IPS-15b (cell line): Measurements from ENCODE around the gene HEPN1.

Experiments
- H3K27me3 ChIP-seq: one replicate; pipeline ENCODE4 v1.6.1; 2013; ENCODE audit warnings: low read length; ENCODE audit not compliant: control insufficient read depth, insufficient read depth
- H3K36me3 ChIP-seq: one replicate; pipeline ENCODE4 v1.6.1; 2013; ENCODE audit warnings: low read length; ENCODE audit not compliant: control insufficient read depth, insufficient read depth
- H3K4me1 ChIP-seq: one replicate; pipeline ENCODE4 v1.6.1; 2013; ENCODE audit warnings: mild to moderate bottlenecking, low read length; ENCODE audit not compliant: control insufficient read depth, insufficient read depth
- H3K4me3 ChIP-seq: one replicate; pipeline ENCODE4 v1.5.1; 2013; ENCODE audit warnings: low read depth, low read length
- H3K9ac ChIP-seq: one replicate; pipeline ENCODE4 v1.6.1; 2013; ENCODE audit warnings: low read depth, mild to moderate bottlenecking, low read length
- H3K9me3 ChIP-seq: one replicate; pipeline ENCODE4 v1.6.1; 2013; ENCODE audit warnings: mild to moderate bottlenecking, low read length; ENCODE audit not compliant: control insufficient read depth, insufficient read depth

HEPN1 gene

GRCh38 chr11:124895471-124895971, 23.5 kb upstream of the HEPN1 start:
- no peaks in the 10 kb centered on the region for H3K36me3 ChIP-seq
- no peak overlapping the region for H3K4me3 ChIP-seq
- H3K4me1 ChIP-seq = peaks cover 4% of the 10 kb centered on the region
- peaks cover 5% of the 10 kb centered on the region for H3K27me3 ChIP-seq
- no peaks in the 10 kb centered on the region for H3K9me3 ChIP-seq
- no peak overlapping the region for H3K9ac ChIP-seq

- H3K36me3 ChIP-seq = no peaks in the 10 kb centered on the region
- H3K4me1 ChIP-seq = peaks cover 4% of the 10 kb centered on the region
- H3K9me3 ChIP-seq = no peaks in the 10 kb centered on the region
- H3K4me3 ChIP-seq = no peak overlapping the region
- H3K9ac ChIP-seq = no peak overlapping the region
- H3K27me3 ChIP-seq = peaks cover 9% of the 10 kb centered on the region
Measured at GRCh38 chr11:124896071-124896750, 22.8 kb upstream of the HEPN1 start.

GRCh38 chr11:124896821-124897391, 22.1 kb upstream of the HEPN1 start:
- Histone ChIP-seq H3K27me3 (peaks cover 9% of the 10 kb centered on the region), H3K36me3 (no peaks in the 10 kb centered on the region), H3K9ac (no peak overlapping the region), H3K4me1 (no peaks in the 10 kb centered on the region), H3K4me3 (no peak overlapping the region), H3K9me3 (no peaks in the 10 kb centered on the region)

- H3K27me3 ChIP-seq = peaks cover 6% of the 10 kb centered on the region
- no peak within 1 kb of the TSS for H3K9ac ChIP-seq
- H3K4me1 ChIP-seq = no peaks in the 10 kb centered on the region
- no peak within 1 kb of the TSS for H3K4me3 ChIP-seq
- H3K9me3 ChIP-seq = no peaks in the 10 kb centered on the region
- no peaks in the 10 kb centered on the region for H3K36me3 ChIP-seq
Measured at GRCh38 chr11:124897674-124898262, 21.3 kb upstream of the HEPN1 start, which contains the start of gene ROBO4. Gene ROBO4, minus strand, starts transcription at chr11:124897865. Its CDS starts 70 bp downstream, at chr11:124897795.

- H3K4me1 ChIP-seq = no peaks in the 10 kb centered on the region
- H3K9me3 ChIP-seq = no peaks in the 10 kb centered on the region
Measured at GRCh38 chr11:124898263-124898680, 20.8 kb upstream of the HEPN1 start.

GRCh38 chr11:124898711-124899110, 20.3 kb upstream of the HEPN1 start:
- Histone ChIP-seq H3K4me3 (no peak overlapping the region), H3K36me3 (no peaks in the 10 kb centered on the region), H3K9ac (no peak overlapping the region), H3K4me1 (no peaks in the 10 kb centered on the region), H3K9me3 (no peaks in the 10 kb centered on the region), H3K27me3 (peaks cover 6% of the 10 kb centered on the region)

More at GRCh38 chr11:124898263-124898680, 20.8 kb upstream of the HEPN1 start:
- Histone ChIP-seq H3K27me3 (peaks cover 6% of the 10 kb centered on the region), H3K4me3 (no peak overlapping the region), H3K36me3 (no peaks in the 10 kb centered on the region), H3K9ac (no peak overlapping the region)

- Histone ChIP-seq H3K4me3 (no peak overlapping the region), H3K36me3 (no peaks in the 10 kb centered on the region), H3K9me3 (no peaks in the 10 kb centered on the region), H3K27me3 (peaks cover 6% of the 10 kb centered on the region), H3K4me1 (no peaks in the 10 kb centered on the region), H3K9ac (no peak overlapping the region)
Measured at GRCh38 chr11:124899383-124900145, 19.5 kb upstream of the HEPN1 start.

- Histone ChIP-seq H3K9me3 (no peaks in the 10 kb centered on the region), H3K36me3 (no peaks in the 10 kb centered on the region), H3K4me1 (no peaks in the 10 kb centered on the region), H3K4me3 (no peak overlapping the region), H3K9ac (no peak overlapping the region), H3K27me3 (peaks cover 6% of the 10 kb centered on the region)
Measured at GRCh38 chr11:124900464-124900863, 18.6 kb upstream of the HEPN1 start.

- no peak overlapping the region for H3K9ac ChIP-seq
- no peaks in the 10 kb centered on the region for H3K4me1 ChIP-seq
- no peaks in the 10 kb centered on the region for H3K36me3 ChIP-seq
- no peak overlapping the region for H3K4me3 ChIP-seq
- no peaks in the 10 kb centered on the region for H3K9me3 ChIP-seq
- H3K27me3 ChIP-seq = peaks cover 6% of the 10 kb centered on the region
Measured at GRCh38 chr11:124902616-124903015, 16.4 kb upstream of the HEPN1 start.

GRCh38 chr11:124915541-124916369, 3.3 kb upstream of the HEPN1 start:
- no peaks in the 10 kb centered on the region for H3K36me3 ChIP-seq
- H3K9me3 ChIP-seq = no peaks in the 10 kb centered on the region
- no peaks in the 10 kb centered on the region for H3K4me1 ChIP-seq
- H3K9ac ChIP-seq = no peak overlapping the region
- H3K4me3 ChIP-seq = no peak overlapping the region
- H3K27me3 ChIP-seq = peaks cover 36% of the 10 kb centered on the region

- H3K36me3 ChIP-seq = no peaks in the 10 kb centered on the region
Measured at GRCh38 chr11:124916370-124916710, 2.7 kb upstream of the HEPN1 start.

More at GRCh38 chr11:124916370-124916710, 2.7 kb upstream of the HEPN1 start:
- H3K4me1 ChIP-seq = peaks cover under 1% of the 10 kb centered on the region
- no peak overlapping the region for H3K4me3 ChIP-seq
- H3K9ac ChIP-seq = no peak overlapping the region
- H3K9me3 ChIP-seq = no peaks in the 10 kb centered on the region
- peaks cover 39% of the 10 kb centered on the region for H3K27me3 ChIP-seq
